Smooth muscle cell of the pulmonary artery (primary cell): ENCODE data around the gene FADD. TPM values are rescaled to one million over a fixed set of nuclear protein-coding genes. Genes with fewer than 3 reads are reported as not detected.

Source experiments
- total RNA-seq: library from RNA; depleted of rRNA; stranded (reverse); fragments of >200 nt; gene quantifications from 2 replicates; pipeline ENCODE4 v1.2.3, GENCODE V29; 2014

Gene FADD
- total RNA-seq, result 31.2 and 34.0 TPM in 2 replicates

GRCh38 chr11:70202920-70203750, at the start of gene FADD:
FADD (plus strand) TSS chr11:70203296; CDS start chr11:70203460, 164 bp downstream.

Other genes with a start within 250 kb of the FADD start
- 3.8 and 11.7 TPM in 2 replicates for gene ANO1, start 125.0 kb upstream of the FADD start, total RNA-seq
- gene PPFIA1, start 67.4 kb downstream of the FADD start, total RNA-seq, result 46.3 and 47.7 TPM in 2 replicates
- 320 and 445 TPM in 2 replicates for gene CTTN, start 195.2 kb downstream of the FADD start, total RNA-seq